Right kidney (tissue), 1 donor: ENCODE results near the gene PDXDC1.
"Not testable (repeated sequence)": the region's sequence is repeated elsewhere in the genome, so short reads cannot be mapped to it uniquely, and the experiment has no call there.

Experiments
- DNase-seq: peaks from one replicate; pipeline ENCODE4 v3.0.0-alpha.2; 2016

The PDXDC1 gene

DNA sequence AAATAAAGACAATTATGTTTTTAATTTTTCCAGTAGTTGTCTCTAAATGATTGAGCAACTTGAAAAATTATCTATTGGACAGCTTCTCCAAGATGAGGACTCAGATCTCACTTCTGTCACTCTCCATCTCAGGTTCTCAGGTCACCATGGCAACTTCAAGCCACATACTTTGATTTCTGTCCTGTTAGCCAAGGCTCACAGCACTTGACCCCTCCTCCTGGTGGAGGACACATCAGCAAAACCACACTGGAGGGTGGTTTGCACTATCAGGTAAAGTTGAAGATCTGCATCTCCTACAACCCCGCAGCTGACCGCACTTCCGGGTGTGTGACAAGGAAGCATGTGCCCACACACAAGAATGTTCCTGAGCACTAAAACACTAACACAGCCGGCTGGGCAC lies 91.1 kb downstream of the PDXDC1 start:
- not testable (repeated sequence) for DNase-seq

DNA sequence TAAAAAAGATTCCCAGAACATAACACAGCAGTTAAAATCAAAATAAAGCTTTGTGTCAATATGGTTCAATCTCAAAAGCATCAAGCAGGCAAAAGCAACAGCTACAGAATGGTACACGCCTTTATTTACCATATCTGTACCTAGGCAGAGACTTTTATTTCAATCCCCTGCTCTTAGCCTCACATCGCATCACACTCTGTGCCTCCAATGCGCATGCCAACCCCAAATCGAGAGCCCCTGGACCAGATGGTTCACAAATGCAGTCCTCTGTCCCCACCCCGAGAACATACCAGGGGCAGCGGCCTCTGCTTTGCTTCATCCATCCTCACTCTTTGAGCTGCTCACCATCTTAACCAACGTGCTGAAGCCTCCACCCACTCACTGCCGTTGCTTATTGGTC lies 91.9 kb downstream of the PDXDC1 start:
- not testable (repeated sequence) for DNase-seq

DNA sequence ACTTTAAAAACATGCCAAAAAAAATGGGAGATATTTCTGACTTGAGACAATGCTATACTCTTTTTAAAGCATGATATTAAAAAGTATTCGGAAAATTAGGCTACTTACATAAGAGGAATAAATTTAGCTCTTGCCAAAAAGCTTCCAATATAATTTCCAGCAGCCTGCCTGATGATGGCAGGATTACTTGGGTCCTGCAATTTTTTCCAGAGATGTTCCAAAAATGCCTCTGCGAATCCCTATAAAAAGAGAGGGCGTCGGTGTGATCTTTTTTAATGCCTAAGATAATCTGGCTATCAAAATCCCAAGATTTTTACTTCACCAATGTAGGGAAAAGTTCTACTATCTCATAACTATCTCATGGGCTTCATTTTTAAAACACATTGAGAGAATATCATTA lies 96.2 kb downstream of the PDXDC1 start:
- DNase-seq, result not testable (repeated sequence)

DNA sequence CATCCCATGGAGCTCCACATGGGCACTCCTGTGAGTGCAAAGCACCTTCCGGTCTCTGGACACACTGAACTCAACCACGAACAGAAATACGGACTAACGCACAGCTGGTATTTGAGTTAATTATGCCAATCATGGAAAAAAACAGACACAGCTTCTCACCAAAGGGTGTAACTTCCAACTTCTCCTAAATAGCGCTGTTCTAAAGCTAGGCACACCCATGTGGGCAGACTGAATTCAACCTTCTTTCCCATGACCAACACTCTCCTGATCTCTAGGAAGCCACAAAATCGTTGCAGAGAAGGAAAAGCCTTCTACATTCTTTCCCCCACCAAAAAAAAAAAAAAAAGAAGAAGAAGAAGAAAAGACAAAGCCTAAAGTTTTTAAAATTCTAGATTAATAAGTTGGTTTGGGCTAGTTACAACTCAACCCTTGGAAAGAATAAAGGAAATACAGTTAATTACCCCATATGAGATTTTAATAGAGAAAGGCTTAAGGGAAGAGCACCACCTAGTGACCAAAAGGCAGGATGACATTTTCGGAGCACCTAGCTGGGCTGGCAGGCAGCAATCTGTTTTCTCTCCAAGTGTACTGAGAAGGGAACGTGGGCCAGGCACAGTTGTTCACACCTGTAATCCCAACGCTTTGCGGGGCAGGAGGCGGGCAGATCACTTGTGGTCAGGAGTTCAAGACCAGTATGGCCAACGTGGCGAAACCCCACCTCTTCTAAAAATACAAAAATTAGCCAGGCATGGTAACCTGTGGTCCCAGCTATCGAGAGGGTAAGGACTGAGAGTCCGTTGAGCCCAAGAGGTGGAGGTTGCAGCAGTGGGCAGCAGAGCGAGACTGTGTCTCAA lies 97.3 kb downstream of the PDXDC1 start:
- peak; percentile 25 for DNase-seq

DNA sequence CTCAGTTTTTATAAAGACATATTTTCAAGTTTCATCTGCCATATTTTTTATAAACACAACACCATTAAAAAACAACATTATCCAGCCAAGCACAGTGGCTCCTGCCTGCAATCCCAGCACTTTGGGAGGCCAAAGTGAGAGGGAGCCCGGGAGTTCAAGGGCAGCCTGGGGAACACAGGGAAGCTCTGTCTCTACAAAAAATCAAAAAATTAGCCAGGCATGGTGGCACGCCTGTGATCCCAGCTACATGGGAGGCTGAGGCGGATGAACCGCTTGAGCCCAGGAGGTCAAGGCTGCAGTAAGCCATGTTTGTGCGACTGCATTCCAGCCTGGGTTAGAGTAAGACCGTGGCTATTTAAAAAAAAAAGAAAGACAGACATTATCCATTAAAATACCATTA lies 98.3 kb downstream of the PDXDC1 start:
- DNase-seq, result no peak

DNA sequence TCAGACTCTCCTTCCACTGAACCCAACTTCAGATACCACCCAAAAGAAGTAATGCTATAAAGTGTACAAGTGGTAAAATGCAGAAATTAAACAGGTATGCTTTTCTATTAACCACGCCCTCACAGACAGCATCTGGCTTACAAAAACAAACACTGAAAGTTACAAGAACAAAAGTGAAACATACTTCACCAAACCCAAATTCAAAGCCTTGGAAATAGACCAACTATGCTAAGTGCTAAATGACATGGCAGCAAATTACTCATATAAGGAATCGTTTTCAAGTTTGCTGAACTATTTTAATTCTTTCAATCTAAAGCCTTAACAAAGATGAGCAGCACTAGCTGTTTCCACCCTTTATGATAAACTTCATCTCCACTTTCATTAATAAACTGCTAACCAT lies 101.3 kb downstream of the PDXDC1 start:
- DNase-seq, result not testable (repeated sequence)

DNA sequence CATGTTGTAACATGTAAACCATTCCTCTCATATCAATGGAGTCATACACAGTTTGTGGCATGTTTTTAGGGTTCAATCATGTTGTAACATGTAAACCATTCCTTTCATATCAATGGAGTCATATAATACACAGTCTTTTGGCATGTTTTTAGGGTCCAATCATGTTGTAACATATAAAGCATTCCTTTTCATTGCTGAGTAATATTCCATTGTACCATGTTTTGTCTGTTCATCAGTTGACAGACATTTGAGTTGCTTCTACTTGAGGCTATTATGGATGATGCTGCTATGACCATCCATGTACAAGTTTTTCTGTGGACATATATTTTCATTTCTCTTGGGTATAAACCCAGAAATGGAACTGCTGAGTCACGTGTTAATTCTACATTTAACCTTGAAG lies 106.1 kb downstream of the PDXDC1 start:
- not testable (repeated sequence) for DNase-seq

DNA sequence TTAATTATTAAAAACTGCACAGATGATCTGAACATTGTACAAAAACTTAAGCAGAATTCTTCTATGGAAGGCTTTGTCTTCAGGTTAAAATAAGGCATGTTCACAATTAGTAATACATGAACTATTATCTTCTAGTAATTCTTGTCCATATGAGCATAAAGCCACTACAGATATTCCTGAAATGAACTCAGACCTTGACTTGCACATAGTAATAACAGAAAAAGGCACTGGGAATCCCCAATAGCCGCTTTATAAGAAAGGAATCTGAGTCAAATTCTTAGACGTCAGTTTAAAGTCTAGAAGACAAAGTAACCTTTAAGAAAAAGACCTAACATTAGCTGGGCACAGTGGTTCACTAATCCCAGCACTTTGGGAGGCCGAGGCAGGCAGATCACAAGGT lies 108.0 kb downstream of the PDXDC1 start:
- not testable (repeated sequence) for DNase-seq

DNA sequence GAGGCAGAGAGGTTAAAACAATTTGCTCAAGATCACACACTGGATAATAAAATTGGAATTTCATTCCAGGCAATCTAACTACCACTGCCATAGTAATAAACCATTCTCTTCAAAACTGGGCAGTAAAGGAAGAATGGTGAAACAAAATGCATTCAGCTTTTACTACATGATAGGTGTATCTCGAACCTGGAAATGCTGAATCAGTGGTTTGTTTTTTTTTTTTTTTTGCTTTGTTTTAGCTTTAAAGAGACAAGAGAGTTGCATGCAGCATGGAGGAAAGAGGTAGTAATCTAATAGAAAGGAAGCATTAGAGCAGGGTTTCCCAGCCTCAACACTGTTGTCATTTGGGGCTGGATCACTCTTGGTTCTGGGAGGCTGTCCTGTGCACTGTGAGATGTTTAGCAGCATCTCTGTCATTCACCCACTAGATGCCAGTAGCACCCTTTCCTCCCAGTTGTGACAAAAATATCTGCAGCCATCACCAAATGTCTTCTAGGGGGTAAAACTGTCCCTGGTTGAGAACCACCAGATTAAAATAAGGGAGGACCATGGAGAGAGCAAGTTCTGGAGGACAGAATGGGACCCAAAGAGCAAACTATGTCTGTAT lies 115.9 kb downstream of the PDXDC1 start:
- not testable (repeated sequence) for DNase-seq

DNA sequence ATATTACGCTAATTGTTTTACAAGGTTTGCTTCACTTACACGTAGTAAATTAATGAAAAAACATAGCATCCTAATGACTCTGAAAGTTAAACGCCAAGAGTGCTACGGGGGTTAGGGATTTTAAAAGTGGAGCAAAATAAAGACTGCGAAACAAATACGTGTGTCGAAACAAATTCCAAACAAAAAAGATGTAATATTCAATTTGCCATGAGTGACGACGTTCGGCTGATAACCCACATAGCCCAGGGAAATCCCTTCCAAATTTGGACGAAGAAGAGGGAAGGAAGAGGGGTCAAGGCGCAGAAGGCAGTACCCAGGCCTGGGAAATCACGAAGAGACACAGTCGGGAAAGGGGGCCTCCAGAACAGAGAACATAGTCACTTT lies 118.7 kb downstream of the PDXDC1 start:
- not testable (repeated sequence) for DNase-seq

DNA sequence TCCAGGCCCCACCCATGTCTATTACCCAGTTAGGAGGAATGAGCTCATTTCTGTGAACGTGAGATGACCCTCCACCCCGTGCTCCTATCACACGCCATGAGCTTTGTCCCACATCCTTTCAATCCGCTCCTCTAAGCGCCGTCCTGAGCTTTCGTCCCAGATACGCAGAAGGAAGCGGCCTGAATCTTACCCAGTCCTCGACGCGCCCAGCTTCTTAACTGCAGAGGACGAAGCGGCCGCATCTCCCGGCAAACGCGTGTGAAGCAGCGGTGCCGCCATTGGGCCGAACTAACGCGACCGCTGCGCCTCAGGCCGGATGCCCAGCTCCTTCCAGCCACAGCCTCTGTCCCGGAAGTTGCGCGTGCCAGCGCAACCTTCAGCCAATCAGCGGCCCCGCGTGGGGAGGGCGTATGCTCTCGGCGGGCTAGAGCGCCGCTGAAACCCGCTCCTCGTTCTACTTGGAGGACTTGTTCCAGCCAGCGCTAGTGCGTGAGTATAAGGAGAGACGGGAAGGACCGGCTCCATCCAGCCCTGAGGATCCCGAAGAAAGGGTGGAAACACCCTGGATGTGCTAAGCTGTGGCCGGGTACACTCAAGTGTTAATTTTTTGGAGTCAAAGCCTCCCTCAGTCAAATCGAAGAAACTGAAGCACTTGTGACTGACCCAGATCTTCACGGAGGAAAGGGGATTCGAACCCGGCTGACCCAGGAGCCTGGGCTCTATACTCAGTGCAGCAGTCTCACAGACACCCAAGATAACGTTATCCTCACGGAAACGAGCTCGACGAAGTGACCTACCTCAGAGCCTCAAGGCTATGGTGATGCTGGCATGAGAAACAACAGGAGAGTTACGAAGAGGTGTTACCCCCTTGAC lies 119.4 kb downstream of the PDXDC1 start, which contains the start of gene RRN3:
Gene RRN3 (minus strand): TSS at position 318 of the 873 bp plus-strand sequence. CDS start 39 bp downstream, at position 279.
- DNase-seq, result peak; percentile 81

DNA sequence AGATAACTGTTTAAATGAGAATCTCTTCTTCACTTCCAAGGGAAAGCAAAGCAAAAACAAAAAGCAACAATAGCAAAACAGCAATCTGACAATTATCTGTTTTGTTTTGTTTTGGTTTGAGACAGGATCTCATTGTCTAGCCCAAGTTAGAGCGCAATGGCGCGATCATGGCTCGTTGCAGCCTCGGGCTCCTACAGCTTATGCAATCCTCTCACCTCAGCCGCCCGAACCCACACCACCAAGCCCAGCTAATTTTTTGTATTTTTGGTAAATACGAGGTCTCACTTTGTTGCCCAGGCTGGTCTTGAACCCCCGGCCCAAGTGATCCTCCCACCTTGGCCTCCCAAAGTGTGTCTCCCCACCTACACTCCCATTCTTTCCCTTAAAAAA lies 121.8 kb downstream of the PDXDC1 start:
- DNase-seq, result not testable (repeated sequence)

DNA sequence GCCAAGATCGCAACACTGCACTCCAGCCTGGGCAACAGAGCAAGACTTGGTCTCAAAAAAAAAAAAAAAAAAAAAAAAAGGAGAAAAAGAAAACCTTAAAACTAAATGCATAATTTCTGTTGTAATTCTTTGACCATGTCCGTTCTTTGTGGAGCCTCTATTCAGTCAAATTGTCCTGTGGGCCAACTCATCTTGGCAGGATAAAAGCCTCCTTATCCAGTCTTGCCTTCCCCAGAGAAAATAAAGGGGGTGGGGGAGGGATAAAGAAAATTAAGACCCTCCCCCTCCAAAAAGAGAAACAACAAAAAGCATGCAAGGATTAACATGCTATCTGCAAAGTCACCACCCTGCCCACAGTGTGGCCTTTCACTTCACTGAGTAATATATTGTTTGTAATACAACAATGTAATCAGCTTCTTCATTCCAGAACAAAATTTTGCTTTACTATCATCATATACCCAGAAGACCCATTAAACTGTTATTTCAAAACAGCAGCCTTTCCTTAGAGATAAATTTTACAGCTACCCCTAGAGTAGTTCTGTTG lies 124.6 kb downstream of the PDXDC1 start:
- DNase-seq, result not testable (repeated sequence)

DNA sequence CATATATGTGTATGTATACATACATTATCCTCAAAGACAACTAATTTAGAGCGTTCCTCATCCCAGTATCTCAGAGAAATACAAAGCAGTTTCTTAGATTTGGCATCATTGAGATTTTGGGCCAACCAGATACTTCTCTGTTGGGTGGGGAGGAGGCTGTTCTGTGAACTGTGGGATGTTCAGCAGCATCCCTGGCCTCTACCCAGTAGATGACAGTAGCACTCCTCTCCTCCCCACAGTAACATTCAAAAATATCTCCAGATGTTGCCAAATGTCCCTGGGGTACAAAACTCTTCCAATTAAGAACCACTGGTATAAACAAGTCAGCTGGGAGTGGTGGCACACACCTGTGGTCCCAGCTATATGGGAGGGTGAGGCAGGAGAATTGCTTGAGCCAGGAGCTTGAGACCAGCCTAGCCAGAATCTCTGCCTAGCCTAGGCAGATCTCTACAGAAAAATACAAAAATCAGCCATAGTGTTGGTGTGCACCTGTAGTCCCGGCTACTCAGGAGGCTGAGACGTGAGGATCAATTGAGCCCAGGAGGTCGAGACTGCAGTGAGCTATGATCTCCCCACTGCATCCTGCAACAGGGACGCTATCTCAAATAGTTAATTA lies 125.7 kb downstream of the PDXDC1 start:
- DNase-seq, result not testable (repeated sequence)

DNA sequence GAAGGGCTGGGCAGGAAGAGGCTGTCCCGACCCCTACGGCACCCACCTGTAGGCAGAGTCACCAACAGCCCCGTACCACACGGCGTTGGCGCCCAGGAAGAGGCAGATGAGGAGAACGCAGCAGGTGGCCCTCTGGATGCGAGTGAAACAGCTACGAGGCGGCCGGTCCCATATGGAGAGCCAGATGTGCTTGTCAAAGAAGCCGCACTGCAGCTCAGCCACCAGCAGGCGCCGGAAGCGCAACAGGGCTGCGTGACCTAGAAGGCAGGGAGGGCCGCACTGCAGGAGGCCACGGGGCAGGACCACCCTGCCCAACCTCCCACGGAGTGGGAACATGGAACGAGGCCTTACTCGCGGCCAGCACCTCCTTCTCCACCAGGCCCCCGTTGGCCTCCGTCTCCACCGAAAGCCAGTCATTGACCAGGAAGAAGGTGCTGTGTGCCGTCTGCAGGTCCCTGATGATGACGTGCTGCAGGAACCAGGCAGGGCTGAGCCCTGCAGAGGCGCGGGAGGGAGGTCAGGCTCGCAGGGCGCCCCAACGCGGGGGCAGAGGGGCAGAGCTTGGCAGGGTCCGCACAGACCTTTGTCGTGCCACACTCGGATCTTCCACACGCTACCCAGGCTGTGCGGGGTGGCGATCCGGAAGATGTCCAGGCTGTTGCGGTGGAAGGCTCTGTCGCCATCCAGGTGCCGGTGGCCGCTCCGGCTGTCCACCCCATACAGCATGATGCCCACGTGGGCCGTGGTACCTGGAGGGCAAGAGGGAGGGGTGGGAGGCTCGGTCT lies 153.0 kb downstream of the PDXDC1 start:
- DNase-seq, result not testable (repeated sequence)

DNA sequence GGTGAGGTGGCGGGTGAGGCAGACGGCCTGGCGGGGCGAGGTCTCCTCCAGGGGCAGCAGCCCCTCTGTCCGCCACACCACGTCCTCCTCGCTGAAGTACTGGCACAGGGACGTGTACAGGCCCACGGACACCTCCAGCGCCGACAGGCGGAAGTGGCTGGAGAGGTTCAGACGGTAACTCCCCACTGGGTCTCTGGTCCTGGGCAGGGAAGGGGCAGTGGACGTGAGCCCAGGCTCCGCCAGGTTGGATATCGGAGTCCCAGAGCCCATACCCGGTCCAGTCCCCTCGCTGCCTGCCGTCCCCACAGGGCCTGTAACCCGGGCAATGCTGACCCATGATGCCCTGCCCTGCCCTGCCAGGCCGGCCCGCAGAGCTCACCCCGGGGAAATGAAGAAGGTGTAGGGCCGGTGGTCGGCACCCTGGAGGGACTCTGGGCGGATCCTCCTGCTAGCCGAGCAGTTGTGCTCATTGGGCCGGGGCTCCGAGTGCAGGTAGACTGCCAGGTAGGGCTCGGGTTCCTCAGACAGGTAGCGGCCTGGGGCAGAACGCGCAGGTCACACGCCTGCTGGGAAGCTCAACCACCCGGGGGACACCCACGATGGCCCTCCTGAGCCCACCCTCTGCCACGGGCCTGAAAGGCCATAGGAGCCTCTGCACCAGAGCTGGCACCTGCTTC lies 155.6 kb downstream of the PDXDC1 start:
- not testable (repeated sequence) for DNase-seq

DNA sequence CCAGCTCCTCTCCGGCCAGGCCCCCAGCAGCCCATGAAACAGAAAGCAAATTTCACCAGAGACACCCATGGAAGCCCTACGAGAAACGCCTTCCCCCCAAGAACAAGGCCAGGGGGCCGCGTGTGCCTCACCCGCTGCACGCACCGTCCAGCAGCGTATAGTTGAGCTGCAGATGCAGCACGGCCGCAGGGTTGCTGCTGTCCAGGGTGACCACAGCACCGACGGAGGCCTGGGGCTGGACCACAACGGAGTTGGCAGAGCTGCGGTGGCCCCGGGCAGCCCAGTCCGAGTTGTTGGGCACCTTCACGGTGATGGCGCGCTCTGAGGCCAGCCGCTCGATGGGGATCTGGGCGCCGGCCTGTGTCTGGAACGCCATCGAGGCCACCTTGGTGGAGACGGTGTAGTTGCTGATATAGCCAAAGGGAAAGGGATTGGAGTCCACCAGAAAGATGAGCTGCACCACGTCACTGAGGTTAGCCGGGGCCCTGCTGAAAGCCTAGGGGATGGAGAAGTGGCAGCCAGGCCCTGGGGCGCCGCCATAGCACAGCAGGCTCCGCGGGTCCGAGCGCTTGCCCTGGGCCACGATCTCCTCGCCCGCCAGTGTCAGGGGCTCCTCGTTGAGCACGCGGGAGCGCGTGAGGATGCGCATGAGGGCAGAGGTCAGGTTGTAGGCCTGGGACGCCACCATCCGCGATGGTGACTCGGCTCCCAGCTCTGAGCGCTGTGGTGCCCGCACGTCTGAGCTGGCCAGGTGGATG lies 156.3 kb downstream of the PDXDC1 start:
- not testable (repeated sequence) for DNase-seq

DNA sequence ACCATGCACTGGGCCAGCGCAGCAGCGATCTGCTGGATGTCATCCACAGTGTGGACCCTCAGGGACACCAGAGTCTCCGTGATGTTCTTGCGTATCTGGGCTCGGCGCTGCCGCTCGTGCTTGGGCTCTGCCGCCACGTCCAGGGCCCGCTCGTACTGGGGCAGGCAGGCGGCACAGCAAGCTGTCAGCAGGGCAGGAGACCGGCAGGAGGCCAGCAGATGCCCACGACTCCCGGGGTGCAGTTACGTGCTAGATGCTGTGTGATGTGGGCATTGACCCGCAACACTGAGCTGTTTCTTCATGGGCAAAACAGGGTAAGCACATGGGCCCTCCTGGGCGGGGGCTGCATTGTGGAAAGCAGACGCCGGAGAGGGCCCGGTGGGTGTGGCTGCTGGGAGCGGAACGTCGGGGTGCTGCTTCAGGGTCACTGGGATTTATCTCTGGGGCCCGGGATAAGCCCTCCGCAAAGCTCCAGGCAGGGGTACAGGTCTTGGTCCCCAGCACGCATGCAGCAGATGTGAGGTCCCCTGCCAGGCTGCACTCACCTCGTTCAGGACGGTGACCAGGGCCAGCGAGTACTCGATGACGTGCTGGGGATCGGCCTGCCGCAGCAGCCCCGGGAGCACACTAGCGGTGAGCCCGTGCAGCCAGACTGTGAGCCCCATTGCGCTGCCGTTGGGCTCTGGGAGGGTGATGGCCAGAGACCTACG lies 158.0 kb downstream of the PDXDC1 start:
- not testable (repeated sequence) for DNase-seq

DNA sequence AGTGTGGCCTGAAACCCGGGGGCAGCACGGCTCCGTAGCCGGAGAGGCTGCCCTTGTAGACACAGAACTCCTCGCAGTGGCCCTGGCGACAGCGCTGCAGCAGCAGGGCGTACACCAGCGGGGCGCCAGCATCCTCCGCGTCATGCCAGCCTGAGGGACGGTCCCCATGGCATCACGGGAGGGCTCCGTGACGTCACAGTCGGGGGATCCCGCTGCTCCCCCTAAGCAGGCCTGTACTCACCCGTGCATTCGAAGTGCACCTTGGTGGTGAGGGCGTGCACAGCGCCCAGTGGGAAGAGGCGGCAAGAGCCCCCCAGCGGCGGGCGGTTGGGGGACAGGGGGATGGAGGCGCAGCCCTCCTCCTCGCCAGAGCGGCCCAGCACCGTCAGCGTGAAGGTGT lies 158.7 kb downstream of the PDXDC1 start:
- DNase-seq, result not testable (repeated sequence)
